IPS-18a (cell line): Measurements from ENCODE around the gene MFN2.
"Not testable (repeated sequence)": the region's sequence is repeated elsewhere in the genome, so short reads cannot be mapped to it uniquely, and the experiment has no call there.

Experiments
- H3K27ac ChIP-seq: one replicate; pipeline ENCODE4 v1.5.1; 2013; ENCODE audit warnings: low read length
- H3K27me3 ChIP-seq: one replicate; pipeline ENCODE4 v1.6.1; 2013; ENCODE audit warnings: mild to moderate bottlenecking, low read length; ENCODE audit not compliant: control insufficient read depth, insufficient read depth
- H3K36me3 ChIP-seq: one replicate; pipeline ENCODE4 v1.6.1; 2013; ENCODE audit warnings: low read depth, low read length; ENCODE audit not compliant: control insufficient read depth
- H3K4me1 ChIP-seq: one replicate; pipeline ENCODE4 v1.6.1; 2013; ENCODE audit warnings: low read depth, low read length; ENCODE audit not compliant: control insufficient read depth
- H3K4me3 ChIP-seq: one replicate; pipeline ENCODE4 v1.5.1; 2013; ENCODE audit warnings: low read length
- H3K9ac ChIP-seq: one replicate; pipeline ENCODE4 v1.6.1; 2013; ENCODE audit warnings: mild to moderate bottlenecking, low read length, moderate library complexity
- H3K9me3 ChIP-seq: one replicate; pipeline ENCODE4 v1.6.1; 2013; ENCODE audit warnings: low read depth, low read length; ENCODE audit not compliant: control insufficient read depth

The MFN2 gene

DNA sequence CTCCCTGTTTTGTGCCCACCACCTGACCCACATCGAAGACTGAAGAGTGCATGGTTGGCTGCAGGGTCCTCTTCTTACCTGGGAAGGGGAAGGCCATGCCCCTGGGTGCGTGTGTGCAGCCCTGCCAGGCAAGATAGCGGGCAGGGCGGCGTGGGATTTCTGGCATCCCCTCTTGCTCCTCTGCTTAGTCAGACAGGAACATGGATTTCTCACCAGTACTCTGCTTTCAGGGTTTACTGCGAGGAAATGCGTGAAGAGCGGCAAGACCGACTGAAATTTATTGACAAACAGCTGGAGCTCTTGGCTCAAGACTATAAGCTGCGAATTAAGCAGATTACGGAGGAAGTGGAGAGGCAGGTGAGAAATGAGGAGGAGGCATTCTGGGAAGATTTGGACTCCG is 23.5 kb downstream of the MFN2 start:
- Histone ChIP-seq H3K27me3 (no peaks in the 10 kb centered on the region), H3K9me3 (no peaks in the 10 kb centered on the region), H3K4me3 (no peak overlapping the region), H3K27ac (no peak overlapping the region), H3K9ac (no peak overlapping the region), H3K36me3 (peaks cover 70% of the 10 kb centered on the region), H3K4me1 (no peaks in the 10 kb centered on the region)

DNA sequence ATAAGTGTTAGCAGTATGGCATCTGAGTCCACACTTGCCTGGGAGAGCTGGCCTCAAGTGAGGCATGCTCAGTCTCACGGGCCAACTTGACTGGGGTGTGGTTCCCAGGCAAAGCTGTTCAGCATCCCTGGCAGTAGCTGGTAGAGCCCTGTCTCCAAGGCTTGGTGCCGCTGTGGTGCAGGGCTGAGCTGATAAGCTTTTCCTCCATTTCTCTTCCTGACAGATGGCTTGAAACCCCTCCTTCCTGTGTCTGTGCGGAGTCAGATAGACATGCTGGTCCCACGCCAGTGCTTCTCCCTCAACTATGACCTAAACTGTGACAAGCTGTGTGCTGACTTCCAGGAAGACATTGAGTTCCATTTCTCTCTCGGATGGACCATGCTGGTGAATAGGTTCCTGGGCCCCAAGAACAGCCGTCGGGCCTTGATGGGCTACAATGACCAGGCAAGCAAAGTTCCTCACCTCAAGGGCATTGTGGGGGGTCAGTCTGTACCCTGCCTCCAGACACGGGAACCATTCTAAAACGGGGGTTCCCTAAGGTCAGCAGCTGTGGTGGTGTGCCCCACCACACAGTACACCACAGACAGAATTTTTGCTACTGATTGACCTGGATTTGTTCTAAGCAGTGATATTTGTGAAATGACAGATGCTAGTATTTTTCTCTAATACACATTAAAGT is 25.4 kb downstream of the MFN2 start:
- Histone ChIP-seq H3K4me3 (no peak overlapping the region), H3K27me3 (no peaks in the 10 kb centered on the region), H3K9ac (no peak overlapping the region), H3K4me1 (no peaks in the 10 kb centered on the region), H3K27ac (no peak overlapping the region), H3K36me3 (peaks cover 74% of the 10 kb centered on the region), H3K9me3 (no peaks in the 10 kb centered on the region)

GRCh38 chr1:12006167-12006921 is 26.1 kb downstream of the MFN2 start:
- H3K4me3 ChIP-seq = no peak overlapping the region
- no peak overlapping the region for H3K9ac ChIP-seq
- peaks cover 79% of the 10 kb centered on the region for H3K36me3 ChIP-seq
- no peaks in the 10 kb centered on the region for H3K4me1 ChIP-seq
- H3K27me3 ChIP-seq = no peaks in the 10 kb centered on the region
- H3K27ac ChIP-seq = no peak overlapping the region
- H3K9me3 ChIP-seq = no peaks in the 10 kb centered on the region

DNA sequence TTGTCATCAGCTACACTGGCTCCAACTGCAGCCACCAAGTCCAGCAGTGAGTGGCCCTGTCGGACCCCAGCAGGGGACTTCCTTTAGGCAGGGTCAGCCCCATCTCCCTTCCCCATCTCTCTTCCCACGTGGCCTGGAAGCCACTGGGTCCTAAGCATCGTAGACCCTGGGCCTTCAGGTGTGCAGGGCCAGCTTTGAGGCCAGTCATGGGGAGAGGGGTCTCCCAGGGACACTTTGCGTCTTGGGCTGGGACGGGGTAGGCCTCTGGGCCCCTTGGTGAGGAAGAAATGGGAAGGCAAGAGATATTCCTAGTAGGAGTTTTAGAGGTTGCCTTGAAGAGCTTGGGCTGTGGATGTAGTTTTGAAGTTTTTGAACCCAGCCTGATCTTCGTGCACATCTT is 27.0 kb downstream of the MFN2 start:
- no peak overlapping the region for H3K9ac ChIP-seq
- peaks cover 82% of the 10 kb centered on the region for H3K36me3 ChIP-seq
- H3K4me1 ChIP-seq = no peaks in the 10 kb centered on the region
- no peak overlapping the region for H3K4me3 ChIP-seq
- H3K27ac ChIP-seq = no peak overlapping the region
- no peaks in the 10 kb centered on the region for H3K9me3 ChIP-seq
- H3K27me3 ChIP-seq = no peaks in the 10 kb centered on the region

DNA sequence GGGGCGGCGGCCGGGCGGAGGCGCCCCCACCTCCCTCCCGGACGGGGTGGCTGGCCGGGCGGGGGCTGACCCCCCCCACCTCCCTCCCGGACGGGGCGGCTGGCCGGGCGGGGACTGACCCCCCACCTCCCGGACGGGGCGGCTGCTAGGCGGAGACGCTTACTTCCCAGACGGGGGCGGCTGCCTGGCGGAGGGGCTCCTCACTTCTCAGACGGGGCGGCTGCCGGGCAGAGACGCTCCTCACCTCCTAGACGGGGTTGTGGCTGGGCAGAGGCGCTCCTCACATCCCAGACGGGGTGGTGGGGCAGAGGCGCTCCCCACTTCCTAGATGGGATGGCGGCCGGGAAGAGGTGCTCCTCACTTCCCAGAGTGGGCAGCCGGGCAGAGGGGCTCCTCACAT is 28.1 kb downstream of the MFN2 start:
- peaks cover 82% of the 10 kb centered on the region for H3K36me3 ChIP-seq
- H3K4me3 ChIP-seq, H3K4me1 ChIP-seq, H3K27ac ChIP-seq, H3K27me3 ChIP-seq, H3K9ac ChIP-seq, H3K9me3 ChIP-seq: not testable (repeated sequence)

DNA sequence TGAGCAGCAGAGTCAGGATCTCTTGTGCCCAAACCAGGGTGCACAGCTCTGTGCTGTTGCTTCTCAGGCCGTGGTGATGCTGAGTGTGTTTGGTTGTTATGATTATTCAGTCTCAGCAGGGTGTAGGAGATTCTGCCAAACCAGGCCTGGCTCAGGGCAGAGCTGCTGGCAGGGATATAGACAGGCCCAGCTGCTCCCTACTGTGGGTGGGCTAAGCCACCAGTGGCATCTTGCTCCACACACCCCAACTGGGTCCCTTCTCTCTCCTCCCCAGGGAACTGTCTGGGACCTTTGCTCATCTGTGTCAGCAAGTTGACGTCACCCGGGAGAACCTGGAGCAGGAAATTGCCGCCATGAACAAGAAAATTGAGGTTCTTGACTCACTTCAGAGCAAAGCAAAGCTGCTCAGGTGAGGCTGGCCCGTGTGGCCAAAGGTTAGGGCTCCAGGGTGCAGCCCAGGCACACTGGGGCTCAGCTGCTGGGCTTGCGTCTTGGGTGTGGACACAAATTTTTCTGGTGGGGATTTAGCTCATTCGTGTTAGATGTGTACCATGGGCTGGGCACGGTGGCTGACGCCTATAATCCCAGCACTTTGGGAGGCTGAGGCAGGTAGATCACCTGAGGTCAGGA is 29.2 kb downstream of the MFN2 start:
- H3K36me3 ChIP-seq = peaks cover 75% of the 10 kb centered on the region
- no peak overlapping the region for H3K4me3 ChIP-seq
- H3K9me3 ChIP-seq = no peaks in the 10 kb centered on the region
- no peak overlapping the region for H3K9ac ChIP-seq
- H3K27ac ChIP-seq = no peak overlapping the region
- no peaks in the 10 kb centered on the region for H3K4me1 ChIP-seq
- H3K27me3 ChIP-seq = no peaks in the 10 kb centered on the region

DNA sequence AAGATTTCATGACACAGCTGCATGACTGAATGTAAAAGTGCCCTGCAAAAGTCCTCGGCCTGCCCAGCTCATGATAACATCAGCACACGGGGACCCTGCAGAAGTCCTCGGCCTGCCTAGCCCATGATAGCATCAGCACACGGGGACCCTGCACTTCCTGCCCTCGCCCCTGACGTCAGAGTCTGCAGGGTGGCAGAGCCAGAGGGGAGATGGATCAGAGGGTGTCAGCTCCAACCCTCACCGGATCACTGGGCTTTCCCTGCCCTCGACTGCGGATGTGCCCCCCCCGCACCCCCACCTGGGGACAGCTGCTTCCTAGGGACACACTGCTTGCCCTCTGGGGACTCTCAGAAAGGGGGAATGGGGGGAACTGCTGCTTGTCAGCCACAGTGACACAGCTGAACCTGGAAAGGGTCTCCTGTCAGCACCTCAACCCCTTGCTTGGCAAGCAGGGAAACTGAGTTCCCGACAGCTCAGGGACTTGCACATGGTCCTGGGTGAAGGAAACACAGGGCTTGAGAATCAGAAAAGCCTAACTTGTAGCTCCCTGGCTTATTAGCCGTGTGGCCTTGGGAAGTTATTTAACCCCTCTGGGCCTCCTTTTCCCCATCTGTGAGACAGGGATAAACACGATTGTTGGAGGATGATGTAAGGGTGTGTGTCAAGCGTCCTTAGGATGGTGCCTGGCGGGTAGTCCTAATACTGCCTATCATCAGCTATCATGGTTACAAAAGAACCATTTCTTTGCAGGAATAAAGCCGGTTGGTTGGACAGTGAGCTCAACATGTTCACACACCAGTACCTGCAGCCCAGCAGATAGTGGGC is 30.7 kb downstream of the MFN2 start:
- H3K36me3 ChIP-seq = peaks cover 60% of the 10 kb centered on the region
- H3K4me3 ChIP-seq = no peak overlapping the region
- no peak overlapping the region for H3K27ac ChIP-seq
- H3K9ac ChIP-seq = no peak overlapping the region
- H3K27me3 ChIP-seq = no peaks in the 10 kb centered on the region
- H3K9me3 ChIP-seq = no peaks in the 10 kb centered on the region
- H3K4me1 ChIP-seq = no peaks in the 10 kb centered on the region

GRCh38 chr1:12011998-12012397 is 31.8 kb downstream of the MFN2 start:
- no peak overlapping the region for H3K4me3 ChIP-seq
- no peaks in the 10 kb centered on the region for H3K27me3 ChIP-seq
- no peaks in the 10 kb centered on the region for H3K4me1 ChIP-seq
- H3K9ac ChIP-seq = no peak overlapping the region
- H3K9me3 ChIP-seq = no peaks in the 10 kb centered on the region
- no peak overlapping the region for H3K27ac ChIP-seq
- H3K36me3 ChIP-seq = peaks cover 49% of the 10 kb centered on the region

- no peaks in the 10 kb centered on the region for H3K27me3 ChIP-seq
- no peak overlapping the region for H3K27ac ChIP-seq
- H3K36me3 ChIP-seq = peaks cover 43% of the 10 kb centered on the region
- H3K9me3 ChIP-seq = no peaks in the 10 kb centered on the region
- H3K4me1 ChIP-seq = no peaks in the 10 kb centered on the region
- no peak overlapping the region for H3K9ac ChIP-seq
- H3K4me3 ChIP-seq = no peak overlapping the region
Measured at GRCh38 chr1:12012560-12013316, 32.5 kb downstream of the MFN2 start.

GRCh38 chr1:12014141-12014991 is 34.1 kb downstream of the MFN2 start:
- H3K9me3 ChIP-seq = no peaks in the 10 kb centered on the region
- no peaks in the 10 kb centered on the region for H3K27me3 ChIP-seq
- no peaks in the 10 kb centered on the region for H3K4me1 ChIP-seq
- peaks cover 39% of the 10 kb centered on the region for H3K36me3 ChIP-seq
- no peak overlapping the region for H3K4me3 ChIP-seq
- H3K27ac ChIP-seq = no peak overlapping the region
- H3K9ac ChIP-seq = no peak overlapping the region
